Bronchial epithelial cell (primary cell): ENCODE measurements around the gene GRM2. TPM values are rescaled to one million over a fixed set of nuclear protein-coding genes. Genes with fewer than 3 reads are reported as not detected.

Experiments used
- DNase-seq: peaks from one replicate; pipeline ENCODE4 v3.0.0-alpha.2; 2010; ENCODE audit warnings: low read depth
- FAIRE-seq: peaks from 2 replicates; lab custom pipeline; 2011; peaks lifted over from hg19 to GRCh38; lab: Jason Lieb, UNC
- H3K27me3 ChIP-seq: 2 replicates; pipeline ENCODE4 v1.5.1; 2011; ENCODE audit warnings: low read length; ENCODE audit not compliant: control insufficient read depth, insufficient read depth
- H3K36me3 ChIP-seq: 2 replicates; pipeline ENCODE4 v1.5.1; 2011; ENCODE audit warnings: low read length; ENCODE audit not compliant: control insufficient read depth, insufficient read depth
- H3K4me3 ChIP-seq: 2 replicates; pipeline ENCODE4 v1.5.1; 2011; ENCODE audit warnings: mild to moderate bottlenecking, low read depth, low read length, control low read depth
- total RNA-seq: library from RNA; depleted of rRNA; stranded (reverse); fragments of >200 nt; gene quantifications from 2 replicates; pipeline ENCODE4 v1.2.1, GENCODE V29; 2014
- TF ChIP-seq, protein P1 (sequence below): IDR thresholded peaks from 2 replicates; pipeline ENCODE4 v1.5.1; 2011; ENCODE audit warnings: mild to moderate bottlenecking, moderate library complexity, low read length, control low read depth, inconsistent platforms; ENCODE audit not compliant: insufficient read depth, severe bottlenecking

The GRM2 gene
- total RNA-seq, 1 donor from 2014 or later: under 0.01 TPM

DNA sequence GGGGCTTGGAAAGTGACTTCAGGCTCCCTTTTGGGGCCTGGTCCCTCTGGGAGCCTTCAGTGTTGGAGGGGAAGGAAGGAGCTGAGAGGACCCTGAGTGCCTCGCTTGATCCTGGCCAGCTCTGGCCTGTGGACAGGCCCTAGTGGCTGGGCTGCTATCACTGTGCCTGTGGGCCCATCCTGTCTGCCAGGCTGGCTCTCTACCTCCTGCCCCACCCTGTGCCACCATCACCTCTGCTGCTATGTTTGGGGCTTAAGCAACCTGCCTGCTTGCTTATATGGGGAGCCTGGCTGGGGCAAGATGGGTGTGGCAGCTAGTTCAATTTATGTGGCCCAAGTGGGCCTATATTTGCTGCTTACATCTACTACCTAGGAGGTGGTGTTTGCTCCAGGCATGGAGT is 28.7 kb upstream of the GRM2 start:
- no peak for DNase-seq
- FAIRE-seq: no peak
- no peaks in the 10 kb centered on the region for H3K36me3 ChIP-seq

DNA sequence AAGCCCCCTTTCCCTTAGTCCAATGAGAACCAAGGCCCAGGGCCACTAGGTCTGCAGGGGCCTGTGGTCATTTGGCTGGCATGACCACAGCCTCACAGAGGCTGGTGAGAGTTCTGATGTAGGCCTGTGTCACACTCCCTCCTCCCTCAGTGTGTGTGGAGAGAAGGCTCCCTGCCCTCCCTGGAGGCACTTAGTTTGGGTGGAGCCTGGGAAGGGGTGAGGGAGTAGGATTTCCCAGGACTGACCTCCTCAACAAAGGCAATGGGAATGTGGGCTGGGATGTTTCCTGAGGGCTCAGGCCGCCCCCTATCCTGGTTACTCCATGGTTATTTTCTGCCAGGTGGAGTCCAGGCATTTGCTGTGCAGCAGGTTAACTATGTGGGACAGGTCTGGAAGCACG is 28.2 kb upstream of the GRM2 start:
- Histone ChIP-seq H3K4me3 (no peak overlapping the region), H3K36me3 (no peaks in the 10 kb centered on the region), H3K27me3 (no peaks in the 10 kb centered on the region)
- FAIRE-seq (no peak), DNase-seq (peak; percentile 21)
- TF ChIP-seq, protein P1, sequence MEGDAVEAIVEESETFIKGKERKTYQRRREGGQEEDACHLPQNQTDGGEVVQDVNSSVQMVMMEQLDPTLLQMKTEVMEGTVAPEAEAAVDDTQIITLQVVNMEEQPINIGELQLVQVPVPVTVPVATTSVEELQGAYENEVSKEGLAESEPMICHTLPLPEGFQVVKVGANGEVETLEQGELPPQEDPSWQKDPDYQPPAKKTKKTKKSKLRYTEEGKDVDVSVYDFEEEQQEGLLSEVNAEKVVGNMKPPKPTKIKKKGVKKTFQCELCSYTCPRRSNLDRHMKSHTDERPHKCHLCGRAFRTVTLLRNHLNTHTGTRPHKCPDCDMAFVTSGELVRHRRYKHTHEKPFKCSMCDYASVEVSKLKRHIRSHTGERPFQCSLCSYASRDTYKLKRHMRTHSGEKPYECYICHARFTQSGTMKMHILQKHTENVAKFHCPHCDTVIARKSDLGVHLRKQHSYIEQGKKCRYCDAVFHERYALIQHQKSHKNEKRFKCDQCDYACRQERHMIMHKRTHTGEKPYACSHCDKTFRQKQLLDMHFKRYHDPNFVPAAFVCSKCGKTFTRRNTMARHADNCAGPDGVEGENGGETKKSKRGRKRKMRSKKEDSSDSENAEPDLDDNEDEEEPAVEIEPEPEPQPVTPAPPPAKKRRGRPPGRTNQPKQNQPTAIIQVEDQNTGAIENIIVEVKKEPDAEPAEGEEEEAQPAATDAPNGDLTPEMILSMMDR: no peak

More for the DNA sequence above, 28.7 kb upstream of the GRM2 start:
- Histone ChIP-seq H3K4me3 (no peak overlapping the region), H3K27me3 (no peaks in the 10 kb centered on the region)
- TF ChIP-seq, protein P1: no peak

DNA sequence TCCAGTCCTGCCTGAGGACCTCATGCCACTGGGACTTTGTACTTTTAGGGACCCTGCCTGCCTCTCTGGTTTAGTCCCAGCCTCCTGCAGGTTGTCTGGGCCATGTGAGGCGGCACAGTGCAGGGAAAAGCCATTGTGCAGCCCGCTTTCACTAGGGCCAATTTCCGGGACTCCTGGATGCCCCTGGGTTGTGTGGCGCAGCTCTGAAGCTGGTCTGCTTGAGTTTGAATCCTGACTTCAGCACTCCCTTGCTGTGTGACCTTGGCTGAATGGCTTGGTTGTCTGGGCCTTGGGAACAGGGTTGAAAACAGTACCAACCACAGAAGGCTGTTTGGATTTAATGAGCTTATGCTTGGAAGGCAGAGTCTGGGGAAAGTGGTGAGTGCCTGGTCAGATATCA is 27.6 kb upstream of the GRM2 start:
- Histone ChIP-seq H3K36me3 (no peaks in the 10 kb centered on the region), H3K27me3 (no peaks in the 10 kb centered on the region), H3K4me3 (no peak overlapping the region)
- FAIRE-seq: no peak
- TF ChIP-seq, protein P1: no peak
- DNase-seq: no peak

DNA sequence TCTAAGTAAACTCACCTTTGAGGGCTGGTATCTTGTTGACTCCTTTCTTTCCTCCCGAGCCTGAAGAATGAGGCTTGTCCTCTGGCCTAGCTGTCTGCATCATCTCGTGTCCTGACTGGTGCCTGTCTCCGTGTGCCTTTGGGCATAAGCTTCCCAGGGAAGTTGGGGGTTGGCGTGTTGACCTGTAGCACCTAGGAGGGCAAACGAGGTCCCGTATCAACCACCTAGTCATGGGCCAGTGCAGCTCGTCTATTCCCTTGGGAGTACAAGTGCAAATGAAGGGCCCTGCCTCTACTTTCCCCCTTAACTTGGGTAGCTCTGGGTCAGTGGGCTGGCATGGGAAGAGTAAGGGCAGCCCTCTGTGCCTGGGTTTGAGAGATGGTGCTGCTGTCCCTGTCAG is 27.1 kb upstream of the GRM2 start:
- TF ChIP-seq, protein P1: no peak
- FAIRE-seq (no peak), DNase-seq (no peak)
- Histone ChIP-seq H3K27me3 (no peaks in the 10 kb centered on the region), H3K36me3 (peaks cover under 1% of the 10 kb centered on the region), H3K4me3 (no peak overlapping the region)

DNA sequence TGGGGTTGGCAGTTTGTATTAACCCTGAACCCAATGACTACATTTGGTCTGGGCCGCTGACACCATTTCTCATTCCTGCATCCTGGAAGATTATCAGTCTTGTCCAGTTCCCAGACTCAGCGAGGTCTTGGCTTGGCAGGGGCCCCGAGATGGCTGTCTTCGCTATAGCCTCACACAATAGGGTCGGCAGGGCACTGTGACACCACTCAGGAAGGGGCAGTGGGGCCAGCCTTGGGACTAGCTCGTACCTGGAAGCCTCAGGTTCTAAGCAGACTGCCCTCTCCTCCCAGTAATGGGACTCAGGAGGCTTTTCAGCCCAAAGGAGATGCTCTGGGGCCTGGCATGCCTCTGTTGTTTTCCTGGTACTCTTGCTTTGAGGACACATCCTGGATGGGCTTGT is 26.7 kb upstream of the GRM2 start:
- TF ChIP-seq, protein P1: no peak
- Histone ChIP-seq H3K36me3 (peaks cover 3% of the 10 kb centered on the region), H3K27me3 (no peaks in the 10 kb centered on the region), H3K4me3 (no peak overlapping the region)
- FAIRE-seq: no peak
- DNase-seq: no peak

DNA sequence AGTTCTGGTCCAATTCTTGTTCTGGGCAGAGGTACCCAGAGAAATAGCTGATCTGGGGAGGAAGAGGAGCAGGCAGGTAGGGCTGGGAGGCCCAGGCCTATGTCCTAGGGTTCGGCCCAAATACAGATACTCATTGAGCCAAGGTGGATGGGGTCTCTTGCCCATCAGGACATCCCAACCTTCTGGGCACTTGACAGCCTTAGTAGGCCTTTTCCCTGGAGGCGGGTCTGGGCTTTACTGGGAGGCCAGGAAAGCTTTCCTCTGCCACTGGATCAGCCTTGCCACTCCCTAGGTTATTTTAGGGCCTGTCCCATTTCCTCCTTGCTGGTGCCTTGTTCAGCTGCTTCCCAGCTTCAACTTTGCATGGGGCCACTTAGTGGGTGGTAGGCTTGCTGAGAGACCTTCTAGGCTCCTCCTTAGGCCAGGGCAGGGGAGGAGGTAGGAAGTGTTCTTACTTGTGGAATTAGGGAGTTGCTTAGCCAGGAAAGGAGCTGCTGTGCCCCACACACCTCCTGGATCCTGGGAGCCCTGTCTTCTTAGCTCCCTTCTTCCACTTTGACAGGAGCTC is 26.1 kb upstream of the GRM2 start:
- FAIRE-seq: no peak
- H3K36me3 ChIP-seq: peaks cover 4% of the 10 kb centered on the region

More for the DNA sequence above, 26.1 kb upstream of the GRM2 start:
- Histone ChIP-seq H3K4me3 (no peak overlapping the region), H3K27me3 (no peaks in the 10 kb centered on the region)
- TF ChIP-seq, protein P1: no peak
- no peak for DNase-seq
